H9 (cell line): ENCODE results near the gene KCNN3. TPM values are rescaled to one million over a fixed set of nuclear protein-coding genes. Genes with fewer than 3 reads are reported as not detected.

Experiments
- DNase-seq: peaks from one replicate; pipeline ENCODE4 v3.0.0-alpha.2; 2017
- H2AFZ ChIP-seq: one replicate; pipeline ENCODE4 v1.6.1; 2013; ENCODE audit warnings: mild to moderate bottlenecking, low read length, control low read depth, moderate library complexity
- H2AK5ac ChIP-seq: 2 replicates; pipeline ENCODE4 v1.6.1; 2013; ENCODE audit warnings: low read length, control low read depth, mixed read lengths; ENCODE audit not compliant: insufficient read length
- H2BK120ac ChIP-seq: one replicate; pipeline ENCODE4 v1.6.1; 2013; ENCODE audit warnings: low read depth, mild to moderate bottlenecking, low read length, control low read depth, inconsistent platforms; ENCODE audit not compliant: poor library complexity, severe bottlenecking
- H2BK12ac ChIP-seq: 2 replicates; pipeline ENCODE4 v1.6.1; 2013; ENCODE audit warnings: low read length, control low read depth, mixed read lengths, low read depth; ENCODE audit not compliant: insufficient read length
- H2BK15ac ChIP-seq: 2 replicates; pipeline ENCODE4 v1.6.1; 2013; ENCODE audit warnings: low read depth, low read length, control low read depth
- H2BK20ac ChIP-seq: one replicate; pipeline ENCODE4 v1.6.1; 2013; ENCODE audit warnings: low read depth, mild to moderate bottlenecking, low read length, control low read depth, inconsistent platforms; ENCODE audit not compliant: poor library complexity, severe bottlenecking
- H2BK5ac ChIP-seq: 2 replicates; pipeline ENCODE4 v1.6.1; 2013; ENCODE audit warnings: low read length, control low read depth, mixed read lengths; ENCODE audit not compliant: insufficient read length
- H3K14ac ChIP-seq: 2 replicates; pipeline ENCODE4 v1.6.1; 2013; ENCODE audit warnings: low read length, control low read depth; ENCODE audit not compliant: insufficient read depth
- H3K18ac ChIP-seq: 2 replicates; pipeline ENCODE4 v1.6.1; 2013; ENCODE audit warnings: low read depth, mild to moderate bottlenecking, mixed read lengths, low read length, control low read depth; ENCODE audit not compliant: insufficient read length
- H3K23ac ChIP-seq: 2 replicates; pipeline ENCODE4 v1.6.1; 2013; ENCODE audit warnings: low read length, control low read depth, mixed read lengths, low read depth; ENCODE audit not compliant: insufficient read length
- H3K23me2 ChIP-seq: 2 replicates; pipeline ENCODE4 v1.6.1; 2013; ENCODE audit warnings: low read depth, mild to moderate bottlenecking, mixed read lengths, low read length, control low read depth; ENCODE audit not compliant: insufficient read length, poor library complexity, severe bottlenecking
- H3K27ac ChIP-seq: 2 replicates; pipeline ENCODE4 v1.5.1; 2013; ENCODE audit warnings: low read length, control low read depth, mixed read lengths, low read depth; ENCODE audit not compliant: insufficient read length
- H3K27me3 ChIP-seq: 2 replicates; pipeline ENCODE4 v1.6.1; 2013; ENCODE audit warnings: low read length, control low read depth, inconsistent platforms; ENCODE audit not compliant: insufficient read depth
- H3K4ac ChIP-seq: 2 replicates; pipeline ENCODE4 v1.6.1; 2013; ENCODE audit warnings: low read depth, mild to moderate bottlenecking, control low read depth, inconsistent platforms, low read length, moderate library complexity
- H3K4me1 ChIP-seq: 2 replicates; pipeline ENCODE4 v1.6.1; 2013; ENCODE audit warnings: low read length, control low read depth, inconsistent platforms; ENCODE audit not compliant: insufficient read depth
- H3K4me2 ChIP-seq: 2 replicates; pipeline ENCODE4 v1.6.1; 2013; ENCODE audit warnings: low read length, control low read depth, mixed read lengths; ENCODE audit not compliant: insufficient read length, insufficient read depth
- H3K56ac ChIP-seq: 2 replicates; pipeline ENCODE4 v1.6.1; 2013; ENCODE audit warnings: low read depth, mild to moderate bottlenecking, mixed read lengths, low read length, control low read depth; ENCODE audit not compliant: insufficient read length
- H3K79me1 ChIP-seq: 2 replicates; pipeline ENCODE4 v1.6.1; 2013; ENCODE audit warnings: low read depth, mild to moderate bottlenecking, moderate library complexity, low read length, control low read depth, inconsistent platforms; ENCODE audit not compliant: insufficient read depth, poor library complexity, severe bottlenecking
- H3K79me2 ChIP-seq: 2 replicates; pipeline ENCODE4 v1.6.1; 2013; ENCODE audit warnings: low read length, control low read depth, inconsistent platforms; ENCODE audit not compliant: insufficient read depth
- H3K9ac ChIP-seq: 2 replicates; pipeline ENCODE4 v1.6.1; 2013; ENCODE audit warnings: low read length, control low read depth, mixed read lengths; ENCODE audit not compliant: insufficient read length; ENCODE audit errors: extremely low read depth
- H3K9me3 ChIP-seq: one replicate; pipeline ENCODE4 v1.6.1; 2013; ENCODE audit warnings: low read depth, low read length, inconsistent platforms; ENCODE audit not compliant: control insufficient read depth
- H3T11ph ChIP-seq: one replicate; pipeline ENCODE4 v1.6.1; 2013; ENCODE audit warnings: mild to moderate bottlenecking, low read length, control low read depth, inconsistent platforms
- H4K20me1 ChIP-seq: one replicate; pipeline ENCODE4 v1.6.1; 2013; ENCODE audit not compliant: control insufficient read depth, insufficient read length, insufficient read depth
- H4K5ac ChIP-seq: 2 replicates; pipeline ENCODE4 v1.6.1; 2013; ENCODE audit warnings: low read depth, mild to moderate bottlenecking, mixed read lengths, low read length, control low read depth; ENCODE audit not compliant: insufficient read length
- H4K8ac ChIP-seq: replicated peaks from 2 replicates; pipeline ENCODE4 v1.6.1; 2013; ENCODE audit warnings: low read length, control low read depth, mixed read lengths, low read depth; ENCODE audit not compliant: insufficient read length
- H4K91ac ChIP-seq: 2 replicates; pipeline ENCODE4 v1.6.1; 2013; ENCODE audit warnings: low read depth, mild to moderate bottlenecking, moderate library complexity, mixed read lengths, low read length, control low read depth; ENCODE audit not compliant: insufficient read length
- H3K27ac Mint-ChIP-seq, 3 experiments: 2 replicates in 2 of 3; 3 replicates in 1 of 3; pipeline ENCODE4 v1.8.0; 2020 to 2021; ENCODE audit warnings: mixed read lengths in 3 of 3, mild to moderate bottlenecking in 1 of 3, moderate library complexity in 1 of 3
- H3K27me3 Mint-ChIP-seq: 2 replicates; pipeline ENCODE4 v1.8.0; 2021; ENCODE audit warnings: low read depth, mild to moderate bottlenecking, moderate library complexity, mixed read lengths
- H3K36me3 Mint-ChIP-seq, 3 experiments: 2 replicates in 2 of 3; 3 replicates in 1 of 3; pipeline ENCODE4 v1.8.0; 2020 to 2021; ENCODE audit warnings: low read depth in 3 of 3, mixed read lengths in 3 of 3; ENCODE audit not compliant: insufficient read depth in 1 of 3
- H3K4me1 Mint-ChIP-seq, 2 experiments: 2 replicates each; pipeline ENCODE4 v1.8.0; 2020; ENCODE audit warnings: mixed read lengths in 2 of 2
- H3K4me3 Mint-ChIP-seq, 2 experiments: 2 replicates in 1 of 2; 3 replicates in 1 of 2; pipeline ENCODE4 v1.8.0; 2020 to 2021; ENCODE audit warnings: mild to moderate bottlenecking in 2 of 2, mixed read lengths in 2 of 2, moderate library complexity in 1 of 2
- H3K9me3 Mint-ChIP-seq, 2 experiments: 2 replicates in 1 of 2; 3 replicates in 1 of 2; pipeline ENCODE4 v1.8.0; 2020; ENCODE audit warnings: mild to moderate bottlenecking in 2 of 2, mixed read lengths in 2 of 2, moderate library complexity in 1 of 2
- WGBS: extraction: QIAGEN DNeasy Blood & Tissue Kit; methylation state at CpG from one replicate; pipeline ENCODE4 v1.1.7; 2013; ENCODE audit warnings: missing lambda C conversion rate, low lambda C conversion rate, mixed read lengths; ENCODE audit not compliant: insufficient read length; ENCODE audit errors: extremely low coverage; 5-methylcytosine and 5-hydroxymethylcytosine counted together
- total RNA-seq: library from RNA; stranded (reverse); gene quantifications from 2 replicates; pipeline ENCODE4 v1.2.1, GENCODE V29; 2021
- TF ChIP-seq, protein P1 (sequence below): fragments of 200-600 bp; sonication (generic); conservative IDR thresholded peaks from 3 replicates; pipeline ENCODE4 v1.8.0; 2021; ENCODE audit warnings: antibody characterized with exemption, mild to moderate bottlenecking

KCNN3 gene
- total RNA-seq, 1 experiment from 2014 or later: 0.83 TPM

DNA sequence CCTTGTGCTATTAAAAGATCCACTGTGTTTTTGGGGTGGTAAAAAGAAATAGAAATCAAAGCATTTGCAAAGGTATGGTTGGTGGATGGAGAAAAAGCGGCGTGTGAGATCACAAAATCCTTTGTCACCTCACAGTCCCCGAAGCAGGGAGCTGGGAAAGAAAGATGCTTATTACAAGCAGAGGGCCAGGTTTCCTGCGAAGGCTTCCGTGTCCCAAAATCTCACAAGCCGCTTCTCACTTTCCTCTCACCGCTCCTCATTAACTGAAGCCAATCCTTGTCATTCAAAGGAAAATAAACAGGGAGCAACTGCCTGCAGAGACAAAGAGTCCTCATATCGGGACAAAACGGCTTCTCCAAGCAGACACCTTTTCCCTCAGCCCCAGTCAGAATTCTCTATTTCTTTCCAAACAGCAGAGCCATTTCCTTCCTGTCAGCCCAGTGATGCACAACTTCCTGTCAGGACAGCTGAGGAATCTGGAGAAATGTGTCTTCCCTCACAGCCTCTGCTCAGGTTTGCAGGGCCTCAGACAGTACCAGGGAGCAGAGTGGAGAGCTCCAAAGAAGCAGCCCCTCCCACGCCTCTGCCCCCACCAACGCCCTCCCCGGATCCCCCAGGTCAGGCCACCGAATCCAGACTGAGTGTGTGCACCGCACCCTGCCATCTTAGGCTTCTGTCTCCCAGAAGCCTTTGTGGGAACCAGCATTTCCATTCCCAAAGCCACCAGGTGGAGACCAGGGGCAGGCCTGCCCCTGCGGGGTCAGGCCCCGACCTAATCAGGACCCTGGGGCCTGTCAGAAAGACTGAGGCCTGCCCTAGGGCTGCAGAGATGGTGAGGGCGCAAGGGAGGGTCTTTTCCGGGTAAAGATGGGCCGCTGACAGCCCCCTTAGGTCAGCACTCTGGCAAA, 29.6 kb downstream of the KCNN3 start:
- TF ChIP-seq, protein P1, sequence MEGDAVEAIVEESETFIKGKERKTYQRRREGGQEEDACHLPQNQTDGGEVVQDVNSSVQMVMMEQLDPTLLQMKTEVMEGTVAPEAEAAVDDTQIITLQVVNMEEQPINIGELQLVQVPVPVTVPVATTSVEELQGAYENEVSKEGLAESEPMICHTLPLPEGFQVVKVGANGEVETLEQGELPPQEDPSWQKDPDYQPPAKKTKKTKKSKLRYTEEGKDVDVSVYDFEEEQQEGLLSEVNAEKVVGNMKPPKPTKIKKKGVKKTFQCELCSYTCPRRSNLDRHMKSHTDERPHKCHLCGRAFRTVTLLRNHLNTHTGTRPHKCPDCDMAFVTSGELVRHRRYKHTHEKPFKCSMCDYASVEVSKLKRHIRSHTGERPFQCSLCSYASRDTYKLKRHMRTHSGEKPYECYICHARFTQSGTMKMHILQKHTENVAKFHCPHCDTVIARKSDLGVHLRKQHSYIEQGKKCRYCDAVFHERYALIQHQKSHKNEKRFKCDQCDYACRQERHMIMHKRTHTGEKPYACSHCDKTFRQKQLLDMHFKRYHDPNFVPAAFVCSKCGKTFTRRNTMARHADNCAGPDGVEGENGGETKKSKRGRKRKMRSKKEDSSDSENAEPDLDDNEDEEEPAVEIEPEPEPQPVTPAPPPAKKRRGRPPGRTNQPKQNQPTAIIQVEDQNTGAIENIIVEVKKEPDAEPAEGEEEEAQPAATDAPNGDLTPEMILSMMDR: 0 out of 3 replicates have a peak, but pooled peaks have one; percentile 10
- Histone ChIP-seq H3T11ph (no peak overlapping the region), H4K91ac (no peak overlapping the region), H2BK15ac (no peak overlapping the region), H3K18ac (no peak overlapping the region), H3K23ac (no peak overlapping the region), H3K4me2 (no peak overlapping the region), H3K79me1 (no peaks in the 10 kb centered on the region), H2BK20ac (no peak overlapping the region), H3K56ac (no peak overlapping the region), H3K4ac (no peak overlapping the region), H3K27ac (no peak overlapping the region), H4K8ac (no peak overlapping the region), H3K14ac (no peak overlapping the region; the same call in 1 of the 2 replicates), H3K9me3 (no peaks in the 10 kb centered on the region), H2BK5ac (no peak overlapping the region), H2BK120ac (no peak overlapping the region), H4K20me1 (no peaks in the 10 kb centered on the region), H3K27me3 (no peaks in the 10 kb centered on the region), H2AFZ (no peak overlapping the region), H3K4me1 (no peaks in the 10 kb centered on the region), H3K79me2 (no peaks in the 10 kb centered on the region), H3K23me2 (no peaks in the 10 kb centered on the region), H4K5ac (no peak overlapping the region), H2AK5ac (no peak overlapping the region), H2BK12ac (no peak overlapping the region), H3K9ac (no peak overlapping the region)
- Mint-ChIP-seq H3K36me3 (no peaks in the 10 kb centered on the region), H3K4me3 (peak overlapping the region in 1 of 2 experiments; percentile 35; a peak in 1 of 5 replicates), H3K9me3 (no peaks in the 10 kb centered on the region), H3K27ac (peak overlapping the region in 2 of 3 experiments; percentile 18 to 85; a peak in 2 of 7 replicates), H3K4me1 (peaks cover 18 to 39% of the 10 kb centered on the region in 2 experiments), H3K27me3 (no peaks in the 10 kb centered on the region; the same call in 1 of the 2 replicates)
- no CpG with 5 or more reads among the region's 19 CpGs for WGBS
- no peak for DNase-seq
